IPS-20b (cell line): ENCODE results near the gene TTC28.

ENCODE experiments used
- H3K27ac ChIP-seq: one replicate; pipeline ENCODE4 v1.5.1; 2013; ENCODE audit warnings: low read length
- H3K27me3 ChIP-seq: 2 replicates; pipeline ENCODE4 v1.6.1; 2013; ENCODE audit warnings: mild to moderate bottlenecking, low read length, inconsistent platforms; ENCODE audit not compliant: insufficient read depth
- H3K36me3 ChIP-seq: 2 replicates; pipeline ENCODE4 v1.6.1; 2013; ENCODE audit warnings: low read depth, mild to moderate bottlenecking, inconsistent platforms, low read length, moderate library complexity; ENCODE audit not compliant: insufficient read depth
- H3K4me1 ChIP-seq: 2 replicates; pipeline ENCODE4 v1.6.1; 2013; ENCODE audit warnings: mild to moderate bottlenecking, control low read depth, inconsistent platforms, low read length, moderate library complexity; ENCODE audit not compliant: insufficient read depth
- H3K4me3 ChIP-seq: 2 replicates; pipeline ENCODE4 v1.5.1; 2013; ENCODE audit warnings: mild to moderate bottlenecking, low read length, inconsistent platforms
- H3K9ac ChIP-seq: 2 replicates; pipeline ENCODE4 v1.6.1; 2013; ENCODE audit warnings: low read depth, mild to moderate bottlenecking, inconsistent platforms, low read length, moderate library complexity
- H3K9me3 ChIP-seq: 2 replicates; pipeline ENCODE4 v1.6.1; 2013; ENCODE audit warnings: mild to moderate bottlenecking, low read depth, low read length, inconsistent platforms; ENCODE audit not compliant: insufficient read depth

Gene TTC28

DNA sequence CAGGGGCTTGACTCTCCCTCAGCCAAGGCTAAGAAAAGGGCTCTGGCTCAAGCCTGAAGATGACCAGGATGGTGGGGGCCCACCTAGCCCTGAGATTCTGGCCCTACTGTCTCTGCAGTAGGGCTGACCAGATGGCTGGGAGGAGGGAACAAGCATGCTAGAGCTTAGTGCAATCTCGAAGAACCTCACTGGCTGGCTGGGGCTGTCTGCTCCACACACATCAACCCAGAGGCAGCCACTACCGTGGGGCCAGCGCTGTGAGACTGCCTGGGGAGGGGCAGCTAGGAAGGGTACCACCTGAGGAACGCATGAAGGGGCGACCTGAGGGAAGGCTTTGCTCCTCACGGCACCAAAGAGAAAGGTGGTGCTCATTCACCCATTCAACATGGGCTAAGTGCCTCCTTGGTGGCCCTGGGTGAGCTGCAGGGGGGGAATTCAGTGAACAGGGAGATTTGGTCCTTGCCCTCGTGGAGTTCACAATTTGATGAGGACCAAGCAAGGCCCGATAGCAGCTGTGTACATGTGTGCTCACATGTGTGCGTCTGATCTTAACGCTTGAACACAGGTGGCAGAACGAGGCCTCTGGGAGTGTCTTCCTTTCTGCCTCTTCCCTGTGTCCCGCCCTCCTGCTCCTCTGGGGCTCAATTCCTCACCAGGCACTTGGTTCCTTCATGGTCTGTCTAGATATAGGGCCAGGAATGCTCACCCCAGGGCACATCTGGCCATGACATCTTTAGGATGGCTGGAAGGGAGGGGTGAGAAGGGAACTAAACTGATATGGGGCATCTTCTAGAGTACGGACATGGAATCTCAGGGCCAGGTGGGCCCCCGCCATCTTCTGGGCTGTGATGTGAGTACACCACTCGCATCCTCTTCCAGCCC, 658.3 kb downstream of the TTC28 start:
- H3K4me3 ChIP-seq: no peak overlapping the region
- no peaks in the 10 kb centered on the region for H3K27me3 ChIP-seq
- no peak overlapping the region for H3K27ac ChIP-seq
- no peak overlapping the region for H3K9ac ChIP-seq
- no peaks in the 10 kb centered on the region for H3K9me3 ChIP-seq
- no peaks in the 10 kb centered on the region for H3K4me1 ChIP-seq
- H3K36me3 ChIP-seq: no peaks in the 10 kb centered on the region

DNA sequence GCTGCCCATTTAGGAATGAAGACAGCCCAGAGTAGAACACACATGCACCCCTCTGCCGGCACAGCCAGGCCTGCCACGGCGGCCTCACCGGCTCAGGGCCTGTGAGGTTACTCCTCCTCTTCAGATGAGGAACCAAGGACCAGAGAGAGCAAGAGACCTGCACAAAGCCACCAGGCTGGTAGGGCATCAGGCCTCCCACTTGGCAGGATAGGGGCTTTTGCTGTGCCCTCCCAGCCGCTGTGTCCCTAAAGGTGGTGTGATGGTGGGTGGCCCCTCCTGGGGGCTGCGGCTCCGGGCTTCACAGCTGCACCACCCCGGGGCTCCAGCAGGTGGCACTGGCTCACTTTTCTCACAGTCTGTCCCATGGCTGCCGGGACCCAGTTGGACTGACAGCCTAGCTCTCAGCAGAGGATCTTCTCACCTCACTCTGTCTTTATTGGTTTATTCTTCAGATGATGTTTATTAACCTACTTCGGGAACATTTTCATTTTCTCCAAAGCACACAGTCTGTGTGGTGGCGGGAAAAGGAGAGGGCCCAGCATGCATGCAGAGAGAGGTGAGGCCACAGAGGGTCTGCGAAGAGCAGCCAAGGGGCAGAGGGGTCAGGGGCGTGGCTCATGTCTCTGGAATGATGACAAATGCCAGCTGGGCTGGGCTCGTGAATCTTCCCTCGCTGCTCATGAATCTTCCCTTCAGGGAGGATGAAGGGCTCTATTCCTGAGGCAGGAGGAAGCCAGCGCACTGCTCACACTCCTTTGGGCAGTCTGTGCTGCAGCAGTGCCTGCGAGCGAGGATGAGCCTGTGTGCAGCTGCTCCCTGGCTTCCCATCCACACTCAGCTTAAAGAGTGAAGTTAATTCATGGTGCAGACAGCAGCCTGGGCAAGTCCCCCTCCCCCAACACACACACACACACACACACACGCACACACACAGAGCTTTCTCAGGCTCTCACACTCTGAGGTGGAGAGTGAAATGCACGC, 659.5 kb downstream of the TTC28 start:
- H3K9ac ChIP-seq: no peak overlapping the region
- H3K4me3 ChIP-seq: no peak overlapping the region
- no peaks in the 10 kb centered on the region for H3K27me3 ChIP-seq
- H3K36me3 ChIP-seq: no peaks in the 10 kb centered on the region
- H3K4me1 ChIP-seq: no peaks in the 10 kb centered on the region
- H3K9me3 ChIP-seq: no peaks in the 10 kb centered on the region
- H3K27ac ChIP-seq: no peak overlapping the region

DNA sequence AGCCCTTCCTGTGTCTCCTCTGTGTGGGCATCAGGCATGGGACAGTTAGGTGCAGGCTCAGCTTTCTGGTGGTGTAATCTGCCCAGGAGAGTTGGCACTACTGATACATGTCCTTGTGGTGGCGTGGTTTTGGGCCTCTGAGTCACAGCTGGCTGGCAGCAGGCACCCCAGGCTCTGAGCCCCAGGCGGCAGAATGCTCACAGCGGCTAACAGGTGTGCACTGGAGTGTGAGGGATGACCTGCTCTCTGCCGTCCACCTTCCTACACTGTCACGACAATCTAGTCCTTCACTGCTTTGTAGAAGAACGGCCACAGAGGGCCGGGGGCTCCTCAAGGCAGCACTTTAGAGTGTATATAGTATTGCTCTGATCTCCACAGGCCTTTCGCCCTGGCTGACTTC, 660.3 kb downstream of the TTC28 start:
- Histone ChIP-seq H3K36me3 (no peaks in the 10 kb centered on the region), H3K9ac (no peak overlapping the region), H3K4me1 (no peaks in the 10 kb centered on the region), H3K27ac (no peak overlapping the region), H3K4me3 (no peak overlapping the region), H3K27me3 (no peaks in the 10 kb centered on the region), H3K9me3 (no peaks in the 10 kb centered on the region)

DNA sequence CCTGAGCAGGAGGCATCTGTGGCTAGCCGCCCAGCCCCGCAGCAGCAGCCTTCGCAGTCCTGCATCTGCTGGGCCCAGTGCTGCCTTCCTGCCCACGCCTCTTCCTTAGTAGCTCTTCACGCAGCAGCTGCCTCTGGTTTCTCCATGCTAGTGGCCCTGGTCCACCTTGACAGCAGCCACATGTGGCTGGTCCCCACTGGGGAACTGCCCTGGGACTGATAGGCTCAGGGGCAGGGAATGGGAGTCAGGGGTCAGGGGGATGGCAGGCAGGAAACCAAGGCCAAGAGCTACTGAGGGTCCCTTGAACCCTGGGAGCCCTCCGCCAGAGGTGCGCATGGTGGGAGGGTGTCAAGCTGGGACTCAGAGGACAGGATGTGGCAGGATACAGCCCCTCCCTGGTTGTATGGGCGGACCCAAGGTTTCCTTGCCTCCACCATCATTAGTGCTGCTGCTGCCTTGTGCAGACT, 661.1 kb downstream of the TTC28 start:
- Histone ChIP-seq H3K27ac (no peak overlapping the region), H3K9me3 (no peaks in the 10 kb centered on the region), H3K4me1 (no peaks in the 10 kb centered on the region), H3K36me3 (no peaks in the 10 kb centered on the region), H3K9ac (no peak overlapping the region), H3K4me3 (no peak overlapping the region), H3K27me3 (no peaks in the 10 kb centered on the region)

DNA sequence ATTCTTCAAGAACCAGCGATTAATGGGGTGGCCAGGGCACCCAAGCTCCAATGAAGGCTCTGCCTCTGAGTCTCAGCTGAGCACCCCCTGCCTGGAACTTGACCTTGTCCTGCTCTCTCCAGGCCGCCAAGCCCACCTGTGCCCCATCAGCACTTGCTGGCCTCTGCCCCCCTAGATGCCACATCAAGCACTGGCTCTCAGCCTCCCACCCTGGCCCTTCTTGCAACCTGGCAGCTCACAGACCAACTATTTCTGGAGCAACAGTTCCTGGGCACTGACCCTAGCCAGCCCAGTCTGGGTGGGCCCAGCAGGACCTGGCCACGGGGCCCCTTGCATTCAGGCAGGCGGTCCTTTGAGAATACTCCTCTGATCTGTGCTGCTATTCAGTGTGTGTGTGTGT, 661.8 kb downstream of the TTC28 start:
- H3K27ac ChIP-seq: no peak overlapping the region
- no peaks in the 10 kb centered on the region for H3K36me3 ChIP-seq
- no peaks in the 10 kb centered on the region for H3K27me3 ChIP-seq
- H3K9me3 ChIP-seq: no peaks in the 10 kb centered on the region
- no peaks in the 10 kb centered on the region for H3K4me1 ChIP-seq
- H3K9ac ChIP-seq: no peak overlapping the region
- no peak overlapping the region for H3K4me3 ChIP-seq

DNA sequence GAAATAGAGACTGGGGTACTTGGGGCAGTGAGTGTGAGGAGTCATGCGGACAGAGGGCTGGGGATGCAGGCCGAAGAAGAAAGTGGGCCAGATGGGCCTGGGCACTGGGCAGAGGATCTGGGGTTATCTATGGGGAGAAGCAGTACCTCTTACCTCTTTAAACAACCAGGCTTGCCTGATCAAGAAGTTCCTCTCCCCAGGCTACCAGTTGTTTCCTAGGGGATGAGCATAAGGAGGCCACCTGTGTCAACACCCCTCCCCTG, 662.2 kb downstream of the TTC28 start:
- H3K27ac ChIP-seq: no peak overlapping the region
- no peaks in the 10 kb centered on the region for H3K36me3 ChIP-seq
- H3K4me3 ChIP-seq: no peak overlapping the region
- no peaks in the 10 kb centered on the region for H3K9me3 ChIP-seq
- no peaks in the 10 kb centered on the region for H3K27me3 ChIP-seq
- no peak overlapping the region for H3K9ac ChIP-seq
- no peaks in the 10 kb centered on the region for H3K4me1 ChIP-seq

DNA sequence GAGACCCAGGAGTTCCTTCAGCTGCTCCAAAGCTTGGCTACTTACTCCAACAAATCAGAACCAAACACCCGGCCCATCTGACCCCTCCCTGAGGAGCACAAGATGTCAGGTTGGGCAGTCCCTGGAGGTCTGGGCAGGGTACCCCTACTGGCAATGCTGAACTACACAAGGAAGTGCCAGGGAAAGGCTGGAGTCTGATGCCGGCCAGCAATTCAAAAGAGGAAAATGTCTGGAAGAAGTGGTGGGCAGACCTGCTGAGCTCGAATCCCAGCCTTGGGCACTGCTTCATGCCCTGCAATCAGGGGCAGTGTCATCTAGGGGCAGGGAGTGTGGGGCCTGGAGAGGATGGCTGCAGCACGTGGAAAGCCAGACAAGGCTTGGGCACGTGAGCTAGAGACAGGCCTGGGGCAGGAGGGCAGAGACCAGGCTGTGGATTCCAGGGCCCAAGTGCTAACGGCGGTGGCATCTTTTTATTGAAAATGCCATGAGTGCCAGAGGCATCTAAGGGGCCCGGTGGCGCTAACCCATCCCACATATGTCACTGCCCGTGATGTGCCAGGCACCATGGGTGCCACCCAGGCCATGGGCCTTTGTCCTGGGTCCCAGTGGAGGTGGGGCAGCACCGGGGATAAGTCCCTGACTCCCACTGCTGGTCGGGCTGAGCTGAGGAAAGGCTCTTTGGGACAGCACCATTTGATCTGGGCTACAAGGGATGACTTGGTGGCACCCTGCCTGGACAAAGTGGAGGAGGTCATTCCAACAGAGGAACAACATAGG, 662.7 kb downstream of the TTC28 start:
- no peaks in the 10 kb centered on the region for H3K27me3 ChIP-seq
- no peaks in the 10 kb centered on the region for H3K36me3 ChIP-seq
- no peak overlapping the region for H3K4me3 ChIP-seq
- no peaks in the 10 kb centered on the region for H3K9me3 ChIP-seq
- H3K9ac ChIP-seq: no peak overlapping the region
- H3K27ac ChIP-seq: no peak overlapping the region
- H3K4me1 ChIP-seq: no peaks in the 10 kb centered on the region

DNA sequence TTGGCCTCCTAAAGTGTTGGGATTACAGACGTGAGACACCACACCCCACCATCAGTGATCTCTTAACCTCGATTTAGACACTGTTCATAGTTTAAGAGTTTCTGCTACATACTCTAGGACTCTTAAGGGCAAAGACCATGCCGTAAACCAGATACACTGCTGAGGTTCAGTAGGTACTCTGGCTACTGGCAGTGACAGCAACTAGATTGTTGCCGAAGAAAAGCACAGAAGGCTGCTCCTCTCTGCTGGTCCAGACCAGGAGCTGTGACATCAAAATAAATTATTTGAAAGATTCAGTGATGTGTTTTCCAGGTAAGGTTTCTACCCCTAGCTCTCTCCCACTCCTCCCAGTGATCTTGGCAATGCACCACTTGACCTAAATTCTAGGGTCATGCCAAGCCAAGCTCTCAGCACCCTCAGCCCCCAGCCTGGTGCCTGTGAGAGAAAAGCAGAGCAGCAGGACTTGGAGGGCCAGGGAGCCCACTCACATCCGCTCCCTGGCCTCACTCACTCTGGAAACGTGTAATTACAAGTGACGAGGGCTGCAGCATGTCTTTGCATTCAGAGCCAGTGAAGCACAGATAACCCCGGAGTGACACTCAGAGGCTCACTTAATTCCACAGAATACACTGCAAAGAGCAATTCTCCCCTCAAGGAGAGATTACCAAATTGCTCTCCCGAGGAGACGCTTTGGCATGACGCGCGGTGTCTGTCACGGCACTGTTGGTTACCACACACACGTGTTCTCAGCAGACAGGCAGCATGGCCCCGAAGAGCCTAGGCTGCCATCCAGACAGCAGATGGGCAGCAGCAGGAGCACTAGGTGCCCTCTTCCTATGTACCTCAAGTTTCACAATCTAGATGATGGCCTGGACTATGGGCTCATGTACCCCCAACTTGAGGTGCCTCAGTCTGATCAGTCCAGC, 663.7 kb downstream of the TTC28 start:
- Histone ChIP-seq H3K27ac (no peak overlapping the region), H3K36me3 (no peaks in the 10 kb centered on the region), H3K4me3 (no peak overlapping the region), H3K27me3 (no peaks in the 10 kb centered on the region), H3K4me1 (no peaks in the 10 kb centered on the region), H3K9me3 (no peaks in the 10 kb centered on the region), H3K9ac (no peak overlapping the region)

DNA sequence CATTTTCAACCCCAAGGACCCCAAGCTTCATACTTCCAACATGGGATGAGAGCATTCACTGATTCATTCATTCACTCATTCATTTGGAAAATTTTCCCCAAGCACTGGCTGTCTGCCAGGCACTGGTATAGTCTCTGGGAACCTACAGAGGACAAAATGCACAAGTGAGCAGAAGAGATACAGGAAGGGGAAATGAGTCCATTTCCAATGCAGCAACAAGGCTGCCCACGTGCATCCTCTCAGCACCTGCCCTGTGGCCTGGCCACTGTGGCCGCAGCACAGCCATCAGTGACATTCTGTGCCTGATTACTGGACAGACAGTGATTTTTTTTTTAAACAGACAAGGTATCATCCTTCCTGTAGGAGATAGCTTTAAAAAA, 664.6 kb downstream of the TTC28 start:
- H3K4me1 ChIP-seq: no peaks in the 10 kb centered on the region
- no peak overlapping the region for H3K4me3 ChIP-seq
- H3K36me3 ChIP-seq: no peaks in the 10 kb centered on the region
- no peaks in the 10 kb centered on the region for H3K9me3 ChIP-seq
- H3K27ac ChIP-seq: no peak overlapping the region
- H3K9ac ChIP-seq: no peak overlapping the region
- H3K27me3 ChIP-seq: no peaks in the 10 kb centered on the region

DNA sequence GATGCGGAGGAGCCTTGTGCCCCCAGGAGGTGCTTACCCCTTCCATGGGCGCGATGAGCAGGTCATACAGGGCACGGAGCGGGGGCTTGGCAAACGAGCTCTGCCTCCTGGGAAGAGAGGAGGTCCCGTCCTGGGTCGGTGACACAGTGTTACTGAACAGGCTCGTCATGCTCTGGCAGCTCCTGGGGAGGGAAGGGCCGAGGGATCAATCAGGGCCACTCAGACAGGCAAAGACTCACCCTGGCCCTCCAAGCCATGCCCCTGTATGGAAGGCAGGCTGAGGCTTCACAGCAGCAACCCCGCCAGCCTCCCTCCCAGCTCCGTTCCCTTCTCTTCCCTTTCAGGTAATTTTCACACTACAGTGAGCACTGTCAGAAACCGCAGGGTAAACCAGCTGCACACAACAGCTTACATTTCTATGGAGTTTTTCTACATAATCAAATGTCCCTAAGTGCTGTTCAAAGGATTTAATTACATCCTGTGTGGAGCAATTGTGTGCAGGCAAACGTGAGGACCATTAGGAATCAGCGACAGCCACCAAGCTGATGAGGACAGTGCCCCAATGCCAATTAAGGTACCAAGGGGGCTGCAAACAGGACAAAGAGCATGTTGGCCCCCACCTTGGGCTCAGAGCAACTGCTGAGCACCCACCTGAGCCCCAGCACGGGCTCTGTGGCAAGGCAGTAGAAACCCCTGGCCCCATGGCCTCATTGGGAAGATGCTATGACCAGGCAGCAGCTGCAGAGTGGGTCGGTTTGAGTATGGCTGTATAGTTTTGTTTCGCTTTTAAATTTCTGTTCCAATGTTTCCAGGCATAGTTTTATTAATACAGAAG, 665.2 kb downstream of the TTC28 start:
- Histone ChIP-seq H3K4me3 (no peak overlapping the region), H3K36me3 (no peaks in the 10 kb centered on the region), H3K9ac (no peak overlapping the region), H3K4me1 (no peaks in the 10 kb centered on the region), H3K27ac (no peak overlapping the region), H3K27me3 (no peaks in the 10 kb centered on the region), H3K9me3 (no peaks in the 10 kb centered on the region)
